ENCODE results near the gene METTL1.

The METTL1 gene

GRCh38 chr12:57735952-57736740 is 35.8 kb downstream of the METTL1 start:
- no peak for DNase-seq

DNA sequence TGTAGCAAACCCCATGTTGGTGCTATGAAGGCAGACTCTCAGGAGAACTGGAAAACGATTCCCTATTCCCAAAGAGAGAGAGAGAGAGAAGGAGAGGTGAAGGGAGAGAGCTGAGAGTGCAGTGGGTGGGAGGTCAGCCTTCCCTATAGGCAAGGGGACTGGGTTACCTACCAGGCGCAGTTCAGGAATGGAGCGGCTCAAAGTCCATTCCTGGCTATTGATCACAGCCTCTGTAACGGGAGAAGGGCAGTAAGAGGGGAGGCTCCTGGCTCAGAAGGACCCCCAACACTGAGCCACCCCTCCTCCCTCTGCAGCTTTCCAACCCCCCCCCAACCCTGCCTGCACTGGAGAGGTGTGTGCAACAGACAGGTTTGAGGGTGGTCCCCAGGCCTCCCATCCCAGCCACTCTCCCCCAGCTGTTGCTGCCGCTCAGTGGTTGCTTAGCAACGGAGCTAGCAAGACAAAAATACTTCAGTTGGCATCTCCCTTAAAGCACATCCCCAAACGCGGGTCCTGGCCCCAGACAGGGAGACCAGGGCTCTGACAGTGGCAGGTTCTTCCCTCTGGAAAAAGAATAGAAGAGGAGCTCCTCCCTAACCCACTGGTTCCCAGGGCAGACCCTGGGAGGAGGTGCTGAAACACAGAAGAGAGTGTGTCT is 36.6 kb downstream of the METTL1 start:
- no peak for DNase-seq

DNA sequence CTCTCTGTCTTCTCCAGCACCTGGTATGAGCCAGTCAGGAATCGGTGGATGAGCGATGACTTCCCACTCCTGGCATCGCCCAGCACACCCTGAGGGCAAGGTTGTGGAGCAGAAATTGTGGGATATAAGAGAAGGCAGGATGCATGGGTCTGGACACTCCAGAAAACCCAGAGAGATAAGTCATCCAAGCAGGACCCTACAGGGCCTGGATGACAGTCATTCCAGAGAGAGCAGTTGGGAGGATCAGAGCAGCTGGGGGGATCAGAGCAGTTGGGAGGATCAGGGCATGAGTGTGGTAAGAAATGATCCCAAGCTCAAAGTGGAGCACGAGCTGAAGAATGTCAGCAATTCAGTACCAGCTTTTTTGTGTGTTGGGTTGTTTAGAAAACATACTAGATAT is 37.3 kb downstream of the METTL1 start:
- no peak for DNase-seq

GRCh38 chr12:57733928-57734327 is 38.0 kb downstream of the METTL1 start:
- no peak for DNase-seq

- DNase-seq: no peak
Observed at GRCh38 chr12:57732726-57733593, 38.9 kb downstream of the METTL1 start.

DNA sequence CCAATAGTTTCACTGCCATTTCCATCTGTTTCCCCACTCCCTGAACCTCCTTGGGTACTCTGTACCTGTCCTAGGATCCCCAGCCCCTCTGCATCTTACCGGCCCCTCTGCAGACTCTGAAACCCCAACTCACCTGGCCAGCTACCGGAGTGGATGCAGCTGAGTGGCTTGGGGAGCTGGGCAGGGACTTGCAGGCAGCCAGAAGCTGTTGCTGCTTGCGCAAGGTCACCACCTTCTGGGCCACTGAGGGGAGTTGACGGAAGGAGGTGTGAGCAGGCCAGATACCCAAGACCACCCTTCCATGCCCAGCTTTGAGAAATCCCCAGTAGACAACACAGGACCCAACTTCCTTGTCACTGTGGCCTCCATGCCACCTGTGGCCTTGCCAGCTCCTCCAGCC is 39.6 kb downstream of the METTL1 start:
- DNase-seq: no peak

- DNase-seq: no peak
Observed at GRCh38 chr12:57731411-57732080, 40.4 kb downstream of the METTL1 start.

- DNase-seq: no peak
Observed at GRCh38 chr12:57730336-57731067, 41.4 kb downstream of the METTL1 start.

DNA sequence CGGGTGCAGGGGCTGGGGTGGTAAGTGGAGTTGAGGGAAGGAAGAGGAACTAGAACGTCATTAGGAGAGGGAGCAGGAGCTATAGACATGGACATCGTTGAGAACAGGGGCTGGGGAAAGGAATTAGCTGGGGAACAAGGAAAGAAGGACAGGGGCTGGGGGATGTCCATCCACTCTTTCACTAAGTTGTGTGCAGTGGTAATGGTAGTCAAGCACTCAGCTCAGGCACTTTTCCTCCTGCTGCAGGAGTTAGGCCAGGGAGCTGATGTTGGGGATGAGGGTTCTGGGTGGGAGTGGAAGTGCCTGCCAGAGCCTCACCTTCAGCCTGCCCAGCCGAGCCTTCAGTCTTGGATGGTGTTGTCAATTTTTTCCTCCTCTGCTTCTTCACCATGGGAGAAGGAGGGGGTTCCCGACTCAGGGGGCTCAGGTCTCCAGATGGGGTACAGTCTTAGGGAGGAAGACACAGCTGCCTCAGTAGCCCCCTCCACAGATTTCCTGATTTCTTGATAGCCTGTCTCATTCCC is 42.5 kb downstream of the METTL1 start:
- no peak for DNase-seq

- no peak for DNase-seq
Observed at GRCh38 chr12:57727758-57728395, 44.0 kb downstream of the METTL1 start.

GRCh38 chr12:57726884-57727757 is 44.8 kb downstream of the METTL1 start:
- DNase-seq: no peak

GRCh38 chr12:57726151-57726883 is 45.6 kb downstream of the METTL1 start:
- DNase-seq: peak; percentile 23

DNA sequence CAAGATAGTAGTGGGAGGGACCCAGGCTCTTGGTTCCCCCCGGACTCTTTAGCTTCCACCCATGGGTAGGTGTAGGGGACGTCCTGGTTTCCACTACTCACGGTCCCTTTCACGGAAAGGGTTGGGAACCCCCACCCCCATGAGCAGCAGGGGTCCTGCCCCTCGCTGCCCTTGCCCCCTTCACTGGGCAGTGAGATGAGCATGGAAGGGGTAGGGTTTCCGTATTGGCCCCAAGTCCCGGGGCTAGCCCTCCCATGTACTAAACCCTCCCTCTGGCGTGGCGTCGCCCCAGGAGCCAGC is 46.1 kb downstream of the METTL1 start:
- DNase-seq: no peak

GRCh38 chr12:57724936-57725740 is 46.8 kb downstream of the METTL1 start:
- DNase-seq: no peak

- DNase-seq: no peak
Observed at GRCh38 chr12:57724003-57724935, 47.6 kb downstream of the METTL1 start.

DNA sequence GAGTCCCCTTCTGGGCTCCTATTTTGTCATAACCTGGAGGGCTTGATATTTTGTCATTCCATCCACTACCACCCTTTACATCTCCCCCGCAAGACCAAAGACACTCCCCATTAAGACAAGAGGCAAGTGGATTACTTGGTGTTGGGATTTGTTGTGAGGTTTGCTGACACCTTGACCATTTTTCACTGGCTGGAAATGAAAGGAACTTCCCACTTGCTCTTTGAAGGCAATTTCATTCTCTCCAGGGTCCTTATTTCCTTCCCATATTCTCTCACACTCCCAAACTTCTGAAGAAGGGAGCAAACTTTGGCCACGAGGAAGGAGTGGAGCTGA is 48.3 kb downstream of the METTL1 start:
- no peak for DNase-seq

GRCh38 chr12:57722716-57723629 is 48.9 kb downstream of the METTL1 start:
- no peak for DNase-seq

All from inflammatory macrophage treated with lipopolysaccharide for 4 hours (primary cell).